MCF 10A (cell line): ENCODE results near the gene TMEM245. TPM values are rescaled to one million over a fixed set of nuclear protein-coding genes. Genes with fewer than 3 reads are reported as not detected.

Source experiments
- Bru-seq: library from RNA; stranded (reverse); fragments of 400-500 nt; gene quantifications from one replicate; lab custom pipeline; 2021; lab: Mats Ljungman, UMichigan
- BruChase-seq, 2 experiments: library from RNA; stranded (reverse); fragments of 400-500 nt; gene quantifications; one replicate each; lab custom pipeline; 2021; lab: Mats Ljungman, UMichigan
- BruUV-seq: library from RNA; stranded (reverse); fragments of 400-500 nt; replicated peaks from 2 replicates; lab custom pipeline; 2021; lab: Mats Ljungman, UMichigan
- CTCF ChIA-PET: fragments of 300-600 bp; sonication (Branson Sonifier 250); formaldehyde crosslinking; extraction: SDS; loops from one replicate; lab custom pipeline; 2021; ENCODE audit warnings: antibody characterized with exemption, inconsistent platforms; lab: Yijun Ruan, JAX
- POLR2A ChIA-PET: fragments of 300-600, 350-650 bp; sonication (Branson Sonifier 250); formaldehyde crosslinking; extraction: SDS; loops from one replicate; lab custom pipeline; 2020; ENCODE audit warnings: antibody characterized with exemption, inconsistent platforms; lab: Yijun Ruan, JAX
- DNase-seq: peaks from one replicate; pipeline ENCODE4 v3.0.0-alpha.2; 2018; ENCODE audit not compliant: unreplicated experiment
- H3K27ac Mint-ChIP-seq: one replicate; pipeline ENCODE4 v1.8.0; 2022; ENCODE audit warnings: mild to moderate bottlenecking, low read depth, mixed read lengths; ENCODE audit not compliant: unreplicated experiment
- H3K27me3 Mint-ChIP-seq: one replicate; pipeline ENCODE4 v1.8.0; 2022; ENCODE audit warnings: mixed read lengths; ENCODE audit not compliant: insufficient read depth, unreplicated experiment
- H3K36me3 Mint-ChIP-seq: one replicate; pipeline ENCODE4 v1.8.0; 2022; ENCODE audit warnings: mild to moderate bottlenecking, moderate library complexity, mixed read lengths; ENCODE audit not compliant: insufficient read depth, unreplicated experiment
- H3K4me1 Mint-ChIP-seq: one replicate; pipeline ENCODE4 v1.8.0; 2022; ENCODE audit warnings: mixed read lengths; ENCODE audit not compliant: insufficient read depth, unreplicated experiment
- H3K4me3 Mint-ChIP-seq: one replicate; pipeline ENCODE4 v1.8.0; 2022; ENCODE audit warnings: mild to moderate bottlenecking, moderate library complexity, mixed read lengths; ENCODE audit not compliant: unreplicated experiment
- H3K9me3 Mint-ChIP-seq: one replicate; pipeline ENCODE4 v1.8.0; 2022; ENCODE audit warnings: mixed read lengths; ENCODE audit not compliant: unreplicated experiment
- intact Hi-C: fragments of 100-400 bp; cut with micrococcal nuclease; formaldehyde crosslinking; loops from 2 replicates; pipeline ENCODE4 v1.14.1; 2022
- long read RNA-seq: library from polyadenylated mRNA; stranded (forward); transcript quantifications from one replicate; pipeline ENCODE4 v2.0.0, GENCODE V29; 2022
- total RNA-seq: library from RNA; stranded (reverse); gene quantifications from 2 replicates; pipeline ENCODE4 v1.2.3, GENCODE V29; 2022
- TF ChIP-seq, protein P1 (sequence below): fragments of 200-600 bp; IDR thresholded peaks from one replicate; pipeline ENCODE4 v1.8.0; 2022; ENCODE audit warnings: antibody characterized with exemption, mild to moderate bottlenecking; ENCODE audit not compliant: unreplicated experiment

Gene TMEM245
- total RNA-seq (35.0 and 43.8 TPM in 2 replicates), Bru-seq, nascent RNA (percentile 87 among the genes with signal in this experiment), BruChase-seq, experiment 1, labeled RNA remaining after a 6-hour chase (percentile 90 among the genes with signal in this experiment), BruChase-seq, experiment 2, labeled RNA remaining after a 2-hour chase (percentile 86 among the genes with signal in this experiment)
- long read RNA-seq, partial matches to known transcripts: 0 of 19 reads
- long read RNA-seq, other reads (novel, unspliced or antisense): 19 of 19 reads

DNA sequence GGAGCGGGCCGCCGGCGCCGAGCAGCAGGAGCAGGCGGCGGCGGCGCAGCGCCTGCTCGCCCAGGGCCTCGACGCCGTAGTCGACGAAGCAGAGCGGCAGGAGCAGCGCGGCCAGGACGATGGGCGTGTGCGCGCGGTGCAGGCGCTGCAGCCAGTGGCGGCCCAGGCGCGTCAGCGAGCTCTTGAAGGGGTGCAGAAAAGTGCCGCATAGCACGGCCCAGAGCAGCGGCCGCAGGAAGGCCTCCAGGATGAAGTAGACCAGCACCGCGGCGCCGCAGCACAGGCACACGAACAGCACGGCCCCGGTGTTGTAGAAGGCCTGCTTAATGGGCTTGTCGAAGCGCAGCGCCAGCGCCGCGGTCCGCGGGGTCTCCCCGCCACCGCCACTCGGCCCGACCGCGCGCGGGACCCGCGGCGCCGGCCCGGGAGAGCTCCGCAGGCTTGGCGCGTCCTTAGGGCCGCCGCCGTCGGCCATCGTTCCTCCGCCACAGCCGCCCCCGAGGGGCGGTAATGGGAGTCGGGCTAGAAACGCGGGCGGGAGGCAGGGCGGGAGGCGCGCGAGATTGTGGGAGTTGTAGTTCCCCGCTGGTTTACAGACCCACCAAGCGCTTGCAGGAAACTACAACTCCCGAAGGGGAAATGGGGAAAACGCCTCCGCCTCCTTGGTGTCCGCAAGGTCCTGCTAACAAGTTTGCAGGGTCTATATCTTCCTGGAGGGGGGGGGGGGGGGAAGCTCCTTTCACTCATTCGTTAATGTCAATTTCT is at the start of gene TMEM245:
TSS of gene TMEM245 (minus strand) at position 509 of the 765 bp plus-strand sequence. CDS start at position 475, 34 bp downstream.
- TF ChIP-seq, protein P1, sequence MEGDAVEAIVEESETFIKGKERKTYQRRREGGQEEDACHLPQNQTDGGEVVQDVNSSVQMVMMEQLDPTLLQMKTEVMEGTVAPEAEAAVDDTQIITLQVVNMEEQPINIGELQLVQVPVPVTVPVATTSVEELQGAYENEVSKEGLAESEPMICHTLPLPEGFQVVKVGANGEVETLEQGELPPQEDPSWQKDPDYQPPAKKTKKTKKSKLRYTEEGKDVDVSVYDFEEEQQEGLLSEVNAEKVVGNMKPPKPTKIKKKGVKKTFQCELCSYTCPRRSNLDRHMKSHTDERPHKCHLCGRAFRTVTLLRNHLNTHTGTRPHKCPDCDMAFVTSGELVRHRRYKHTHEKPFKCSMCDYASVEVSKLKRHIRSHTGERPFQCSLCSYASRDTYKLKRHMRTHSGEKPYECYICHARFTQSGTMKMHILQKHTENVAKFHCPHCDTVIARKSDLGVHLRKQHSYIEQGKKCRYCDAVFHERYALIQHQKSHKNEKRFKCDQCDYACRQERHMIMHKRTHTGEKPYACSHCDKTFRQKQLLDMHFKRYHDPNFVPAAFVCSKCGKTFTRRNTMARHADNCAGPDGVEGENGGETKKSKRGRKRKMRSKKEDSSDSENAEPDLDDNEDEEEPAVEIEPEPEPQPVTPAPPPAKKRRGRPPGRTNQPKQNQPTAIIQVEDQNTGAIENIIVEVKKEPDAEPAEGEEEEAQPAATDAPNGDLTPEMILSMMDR: no peak
- Mint-ChIP-seq H3K36me3 (peaks cover 13% of the 10 kb centered on the region), H3K9me3 (no peaks in the 10 kb centered on the region), H3K4me3 (peak within 1 kb of the TSS; percentile 86), H3K27me3 (no peaks in the 10 kb centered on the region), H3K4me1 (peaks cover 22% of the 10 kb centered on the region), H3K27ac (peak within 1 kb of the TSS; percentile 73)
- no TSS peak for BruUV-seq
- intact Hi-C loops: loop anchor here (2.0 to 10.0 kb wide), 3 partner anchors 21 to 115 kb away; partner anchors contain the start of gene CTNNAL1
- peak; percentile 99 for DNase-seq
- ChIA-PET POLR2A (interaction anchor here (0.6 to 4.1 kb wide), 34 partner anchors 9 to 581 kb away, joined by 3 to 71 read pairs (median 4); partner anchors contain the start of gene EPB41L4B), CTCF (interaction anchor here (0.6 to 2.1 kb wide), 4 partner anchors 135 to 1834 kb away, joined by 3 to 7 read pairs (median 4); no protein-coding TSS in a partner anchor)

DNA sequence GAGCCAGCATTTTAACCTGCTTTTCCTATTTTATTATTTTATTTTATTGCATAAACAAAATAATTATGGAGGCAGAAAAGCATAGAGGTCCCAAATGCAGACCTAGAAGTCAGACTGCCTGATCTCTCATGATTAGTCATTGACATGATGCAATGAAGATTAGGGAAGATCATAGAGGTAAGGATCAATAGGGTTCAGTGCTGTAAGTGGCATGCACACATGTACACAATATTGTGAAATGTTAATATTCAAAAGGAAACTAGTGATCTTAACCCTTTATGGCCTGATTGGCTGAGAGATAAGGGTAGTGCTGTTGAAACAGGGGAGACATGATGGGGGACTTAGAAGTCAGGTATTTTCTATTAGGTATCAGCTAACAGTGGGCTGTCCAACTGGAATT is 48.4 kb upstream of the TMEM245 start:
- BruUV-seq: no TSS peak
- no peaks in the 10 kb centered on the region for H3K27me3 Mint-ChIP-seq

DNA sequence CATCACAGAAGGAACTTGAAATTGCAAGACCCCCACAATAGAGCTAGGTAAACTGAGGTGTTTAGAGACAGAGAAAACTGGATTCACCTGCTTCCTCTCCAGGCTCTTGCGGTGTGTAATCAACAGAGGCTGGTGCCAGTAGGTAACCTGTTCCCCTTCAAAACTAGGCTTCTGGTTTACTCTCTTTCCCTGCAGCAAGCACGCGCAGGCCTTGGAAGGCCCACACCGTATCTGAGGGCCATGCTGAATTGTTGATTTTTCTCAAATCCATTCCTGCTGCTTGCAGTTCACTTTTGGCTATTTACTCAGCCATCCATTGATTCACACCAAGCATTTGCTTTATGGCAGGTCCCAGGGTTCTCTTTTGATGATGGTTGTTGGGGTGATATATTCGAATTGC is 48.0 kb upstream of the TMEM245 start:
- BruUV-seq: no TSS peak
- ChIA-PET CTCF (no interaction called here), POLR2A (no interaction called here)
- Mint-ChIP-seq H3K36me3 (no peaks in the 10 kb centered on the region), H3K4me3 (no peak overlapping the region), H3K9me3 (no peaks in the 10 kb centered on the region), H3K27ac (no peak overlapping the region), H3K27me3 (no peaks in the 10 kb centered on the region), H3K4me1 (no peaks in the 10 kb centered on the region)
- intact Hi-C loops: no loop called here
- no peak for DNase-seq
- TF ChIP-seq, protein P1: no peak

More for the DNA sequence above, 48.4 kb upstream of the TMEM245 start:
- Mint-ChIP-seq H3K4me1 (no peaks in the 10 kb centered on the region), H3K27ac (no peak overlapping the region), H3K36me3 (no peaks in the 10 kb centered on the region), H3K4me3 (no peak overlapping the region), H3K9me3 (no peaks in the 10 kb centered on the region)
- ChIA-PET CTCF (no interaction called here), POLR2A (no interaction called here)
- no peak for DNase-seq
- TF ChIP-seq, protein P1: no peak
- intact Hi-C loops: no loop called here
